Cardiac muscle cell (in vitro differentiated cells and primary cell): ENCODE results near the gene SEMA3A. TPM values are rescaled to one million over a fixed set of nuclear protein-coding genes. Genes with fewer than 3 reads are reported as not detected.

Source experiments
- DNase-seq, 2 donors: peaks; one replicate each; pipeline versions ENCODE4 v3.0.0 to v3.0.0-alpha.2; 2010 to 2017; ENCODE audit warnings: low read depth in 1 of 2, low spot score in 1 of 2
- H3K27ac ChIP-seq: fragments of 200-600 bp; sonication (generic); 2 replicates; pipeline ENCODE4 v1.5.1; 2016
- H3K27me3 ChIP-seq: fragments of 200-600 bp; sonication (generic); 2 replicates; pipeline ENCODE4 v1.6.0; 2016; ENCODE audit warnings: control low read depth
- H3K36me3 ChIP-seq: fragments of 200-600 bp; sonication (generic); 2 replicates; pipeline ENCODE4 v1.5.1; 2016; ENCODE audit warnings: control low read depth
- H3K4me1 ChIP-seq: fragments of 200-600 bp; sonication (generic); 2 replicates; pipeline ENCODE4 v1.8.1; 2017; ENCODE audit warnings: low read depth, mild to moderate bottlenecking, mixed run types
- H3K4me3 ChIP-seq: fragments of 200-600 bp; sonication (generic); 2 replicates; pipeline ENCODE4 v1.5.1; 2016; ENCODE audit warnings: mild to moderate bottlenecking
- H3K9me3 ChIP-seq: fragments of 200-600 bp; sonication (generic); 2 replicates; pipeline ENCODE4 v1.5.1; 2017; ENCODE audit warnings: low read depth, mild to moderate bottlenecking, control low read depth
- CTCF ChIP-seq: IDR thresholded peaks from 2 replicates; pipeline ENCODE4 v1.5.1; 2012; ENCODE audit warnings: low read depth, mild to moderate bottlenecking, low read length
- polyA plus RNA-seq: library from polyadenylated mRNA; unstranded; fragments of >200 nt; fragmentation: Nextera tagmentation; extraction: Ambion mirVana; gene quantifications from 2 replicates; pipeline ENCODE4 v1.2.1, GENCODE V29; 2016
- total RNA-seq: library from RNA; depleted of rRNA; stranded (reverse); fragments of >200 nt; gene quantifications from 2 replicates; pipeline ENCODE4 v1.2.3, GENCODE V29; 2016

The SEMA3A gene
- total and polyA plus RNA-seq, 2 experiments from 2014 or later = 33.5 to 37.3 TPM

DNA sequence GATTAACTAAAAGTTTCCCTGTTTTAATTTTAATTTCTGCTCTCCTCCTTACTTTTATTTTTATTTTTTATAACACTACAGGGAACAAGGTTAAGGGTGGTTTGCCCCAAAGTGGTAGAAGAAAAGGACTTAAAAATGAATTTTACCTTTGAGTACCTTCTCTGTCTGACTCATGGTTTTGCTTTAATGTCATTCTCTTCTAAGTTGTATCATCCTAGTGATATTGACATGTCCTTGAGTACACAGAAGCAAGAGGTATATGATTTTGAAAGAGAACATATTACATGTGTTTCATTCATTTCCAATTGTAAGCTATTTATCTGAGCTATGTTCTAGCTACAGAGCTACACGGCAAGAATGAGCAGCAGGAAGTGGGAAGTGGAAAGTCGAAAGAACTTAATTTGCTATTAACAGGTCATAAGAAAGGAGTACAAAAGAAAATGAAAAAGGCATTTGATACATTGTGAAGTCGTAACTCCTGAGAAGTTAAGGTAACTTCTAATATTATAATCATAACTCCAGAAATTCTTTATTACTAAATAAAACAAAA, 112.5 kb downstream of the SEMA3A start:
- TF ChIP-seq CTCF = no peak
- Histone ChIP-seq H3K27me3 (no peaks in the 10 kb centered on the region), H3K4me3 (no peak overlapping the region), H3K36me3 (no peaks in the 10 kb centered on the region), H3K27ac (no peak overlapping the region), H3K4me1 (peaks cover 13% of the 10 kb centered on the region), H3K9me3 (no peaks in the 10 kb centered on the region)
- no peak for DNase-seq

DNA sequence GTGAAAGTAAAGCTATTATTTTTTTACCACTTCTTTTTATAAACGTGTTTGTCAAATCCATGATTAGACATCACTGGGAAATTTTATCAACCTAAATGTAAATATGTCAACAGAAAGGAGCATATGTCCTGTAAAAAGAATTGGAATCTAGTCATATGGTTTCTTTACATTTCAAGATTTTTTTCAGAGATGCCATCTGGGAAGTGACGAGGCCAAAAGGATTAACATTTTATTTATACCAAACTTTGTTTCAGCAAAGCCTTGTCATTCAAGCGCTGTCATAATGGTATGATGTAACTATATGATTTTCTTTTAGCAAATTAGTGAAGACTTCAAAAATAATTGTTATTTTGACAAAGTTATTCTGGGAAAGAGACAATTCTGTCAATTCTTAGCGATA, 117.3 kb downstream of the SEMA3A start:
- no peaks in the 10 kb centered on the region for H3K4me1 ChIP-seq
- no peaks in the 10 kb centered on the region for H3K36me3 ChIP-seq
- no peak for DNase-seq
- no peak overlapping the region for H3K27ac ChIP-seq
- H3K9me3 ChIP-seq = no peaks in the 10 kb centered on the region
- no peaks in the 10 kb centered on the region for H3K27me3 ChIP-seq
- no peak overlapping the region for H3K4me3 ChIP-seq
- TF ChIP-seq CTCF = no peak

GRCh38 chr7:84076219-84076618, 118.4 kb downstream of the SEMA3A start:
- H3K9me3 ChIP-seq = no peaks in the 10 kb centered on the region
- no peak for DNase-seq
- H3K27me3 ChIP-seq = no peaks in the 10 kb centered on the region
- no peak overlapping the region for H3K27ac ChIP-seq
- TF ChIP-seq CTCF = no peak
- no peaks in the 10 kb centered on the region for H3K36me3 ChIP-seq
- H3K4me1 ChIP-seq = no peaks in the 10 kb centered on the region
- H3K4me3 ChIP-seq = no peak overlapping the region

DNA sequence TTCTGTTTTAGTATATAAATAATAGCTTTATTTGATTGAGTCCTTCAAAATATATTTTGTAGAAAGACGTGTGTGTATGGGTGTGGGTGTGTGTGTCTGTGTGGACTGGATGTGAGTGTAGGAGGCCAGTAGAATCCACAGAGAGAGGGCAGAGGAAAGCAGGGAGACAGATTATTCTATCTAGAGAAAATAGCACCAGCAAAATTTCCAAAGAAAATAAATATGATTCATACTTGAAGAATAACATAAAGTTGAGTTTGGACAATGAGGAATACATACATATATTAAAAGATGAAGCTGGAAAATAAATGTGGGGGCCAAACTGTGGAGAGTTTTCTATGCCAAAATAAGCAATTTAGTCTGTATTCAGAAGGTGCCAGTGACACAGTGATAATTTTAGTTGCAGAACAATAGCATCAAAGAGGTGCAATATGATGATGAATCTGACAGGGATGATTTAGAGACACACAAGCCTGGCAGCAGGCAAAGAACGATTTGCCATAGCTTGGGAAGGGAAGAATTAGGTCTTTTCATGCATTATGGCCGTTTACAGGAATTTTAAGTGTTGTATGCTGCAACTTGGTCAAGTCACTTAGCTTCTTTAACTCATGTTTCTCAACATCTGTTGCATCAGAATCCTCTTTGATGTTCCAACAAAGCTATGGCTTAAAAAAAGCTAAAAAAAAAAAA, 121.3 kb downstream of the SEMA3A start:
- Histone ChIP-seq H3K27ac (no peak overlapping the region), H3K27me3 (no peaks in the 10 kb centered on the region), H3K36me3 (no peaks in the 10 kb centered on the region), H3K4me1 (no peaks in the 10 kb centered on the region), H3K4me3 (no peak overlapping the region), H3K9me3 (no peaks in the 10 kb centered on the region)
- TF ChIP-seq CTCF = no peak
- peak in 1 of 2 donors; percentile 72 for DNase-seq

DNA sequence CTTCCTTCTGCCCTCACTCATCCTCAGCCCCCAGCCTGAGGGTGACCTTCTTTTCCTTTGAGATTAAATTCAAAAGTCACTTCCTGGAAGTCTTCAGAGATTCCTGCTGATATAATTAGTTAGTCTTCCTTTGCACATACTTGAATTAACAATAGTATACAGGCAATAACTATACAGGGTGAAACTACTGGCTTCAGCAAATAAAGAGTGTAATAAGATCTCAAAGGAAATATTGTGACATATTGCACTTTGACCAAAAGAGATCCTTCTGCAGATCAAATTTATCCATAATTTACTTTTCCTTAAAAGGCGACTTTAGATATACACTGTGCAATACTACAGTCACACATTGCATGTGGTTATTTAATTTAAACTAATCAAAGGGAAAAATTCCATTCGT, 123.8 kb downstream of the SEMA3A start:
- no peaks in the 10 kb centered on the region for H3K4me1 ChIP-seq
- H3K4me3 ChIP-seq = no peak overlapping the region
- DNase-seq = no peak
- H3K9me3 ChIP-seq = no peaks in the 10 kb centered on the region
- no peak for TF ChIP-seq CTCF
- H3K27ac ChIP-seq = no peak overlapping the region
- no peaks in the 10 kb centered on the region for H3K27me3 ChIP-seq
- H3K36me3 ChIP-seq = no peaks in the 10 kb centered on the region
